ENCODE measurements around the gene CCSER1. TPM values are rescaled to one million over a fixed set of nuclear protein-coding genes. Genes with fewer than 3 reads are reported as not detected.

The CCSER1 gene
- total and polyA plus RNA-seq, 2 donors (not counting 1 experiment from before 2014, with no cell fraction given), result 10.7 to 39.5 TPM

DNA sequence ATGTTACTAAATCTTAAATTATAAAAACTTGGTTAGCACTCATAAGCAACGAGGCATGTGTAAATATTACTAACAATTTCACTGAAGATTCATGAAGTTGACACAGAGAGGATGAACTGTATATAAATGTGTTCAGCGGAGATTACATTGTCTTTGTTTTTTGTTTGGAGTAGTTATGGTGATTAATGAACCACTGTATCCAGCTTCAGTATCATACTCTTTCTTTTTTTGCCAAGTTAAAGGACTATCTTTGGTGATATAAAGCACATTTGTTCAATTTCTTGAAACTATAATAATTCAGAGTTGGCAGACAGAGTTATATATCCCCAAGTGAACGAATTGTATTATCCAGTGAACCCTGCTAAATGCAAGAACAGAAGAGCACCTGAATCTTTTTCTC lies 497.6 kb downstream of the CCSER1 start:
- no peak for ATAC-seq (ENCODE audit: low read depth)
- WGBS (ENCODE audit: insufficient coverage), result no CpG with 5 or more reads among the region's 3 CpGs
- Histone ChIP-seq H3K27ac (ENCODE audit: low read length in 2 of 2) (no peak overlapping the region), H2AFZ (ENCODE audit: insufficient read depth, low read depth, low read length, poor library complexity, severe bottlenecking) (no peak overlapping the region), H3K9ac (ENCODE audit: low read length) (no peak overlapping the region), H3K4me1 (ENCODE audit: control insufficient read depth in 2 of 2, insufficient read depth in 2 of 2, low read length in 2 of 2) (no peaks in the 10 kb centered on the region), H4K20me1 (ENCODE audit: control insufficient read depth, insufficient read depth, low read length, poor library complexity, severe bottlenecking) (no peaks in the 10 kb centered on the region), H3K79me2 (ENCODE audit: control insufficient read depth, insufficient read depth, low read length) (no peaks in the 10 kb centered on the region), H3K4me3 (ENCODE audit: control extremely low read depth in 1 of 5, extremely low read depth in 1 of 5, insufficient read depth in 1 of 5, low read depth in 2 of 5, low read length in 4 of 5) (no peak overlapping the region), H3K4me2 (replicated peaks; ENCODE audit: low read depth, low read length, poor library complexity, severe bottlenecking) (no peak overlapping the region), H3K36me3 (replicated peaks in 1 of 2; ENCODE audit: control extremely low read depth in 1 of 2, control insufficient read depth in 1 of 2, extremely low read depth in 1 of 2, insufficient read depth in 2 of 2, low read length in 1 of 2) (no peaks in the 10 kb centered on the region), H3K9me3 (ENCODE audit: control extremely low read depth in 1 of 3, control insufficient read depth in 2 of 3, insufficient read depth in 1 of 3, low read length in 2 of 3) (no peaks in the 10 kb centered on the region), H3K27me3 (replicated peaks in 1 of 4; ENCODE audit: control extremely low read depth in 1 of 4, control insufficient read depth in 3 of 4, insufficient read depth in 4 of 4, low read length in 3 of 4) (no peaks in the 10 kb centered on the region)
- DNase-seq, result no peak
- TF ChIP-seq EZH2 (IDR thresholded peaks at IDR 0.05; ENCODE audit: borderline replicate concordance, insufficient read depth, low read depth, low read length, poor library complexity, severe bottlenecking) (no peak), CTCF (IDR thresholded peaks at IDR 0.05) (no peak)
- Mint-ChIP-seq H3K4me3 (no peak overlapping the region), H3K4me1 (no peaks in the 10 kb centered on the region), H3K27me3 (no peaks in the 10 kb centered on the region), H3K27ac (no peak overlapping the region), H3K9me3 (ENCODE audit: insufficient read depth) (peaks cover 4% of the 10 kb centered on the region)
- intact Hi-C loops (cut with micrococcal nuclease), result no loop called here
- ChIA-PET POLR2A (no interaction called here), CTCF (no interaction called here)

- POLR2A ChIA-PET, result no interaction called here
- Mint-ChIP-seq H3K27ac (no peak overlapping the region), H3K9me3 (ENCODE audit: insufficient read depth) (no peaks in the 10 kb centered on the region)
These were observed 514.8 kb downstream of the CCSER1 start for GRCh38 chr4:90641861-90642599.

More at GRCh38 chr4:90641861-90642599, 514.8 kb downstream of the CCSER1 start:
- H3K79me2 ChIP-seq (ENCODE audit: control insufficient read depth, insufficient read depth, low read length), result no peaks in the 10 kb centered on the region
- H3K4me1 ChIP-seq (ENCODE audit: control insufficient read depth in 2 of 2, insufficient read depth in 2 of 2, low read length in 2 of 2), result no peaks in the 10 kb centered on the region
- intact Hi-C loops (cut with micrococcal nuclease), result no loop called here
- H3K27me3 Mint-ChIP-seq, result no peaks in the 10 kb centered on the region
- no peak overlapping the region for H3K27ac ChIP-seq (ENCODE audit: low read length in 2 of 2)
- no peak overlapping the region for H3K4me2 ChIP-seq (replicated peaks; ENCODE audit: low read depth, low read length, poor library complexity, severe bottlenecking)
- no peaks in the 10 kb centered on the region for H3K4me1 Mint-ChIP-seq
- DNase-seq, result no peak
- H3K4me3 Mint-ChIP-seq, result no peak overlapping the region
- no peak for ATAC-seq (ENCODE audit: low read depth)
- 100% methylated on average over 3 of the region's 7 CpGs for WGBS (ENCODE audit: insufficient coverage)
- TF ChIP-seq CTCF (IDR thresholded peaks at IDR 0.05) (no peak), EZH2 (IDR thresholded peaks at IDR 0.05; ENCODE audit: borderline replicate concordance, insufficient read depth, low read depth, low read length, poor library complexity, severe bottlenecking) (no peak)
- no peaks in the 10 kb centered on the region for H3K36me3 ChIP-seq (replicated peaks in 1 of 2; ENCODE audit: control extremely low read depth in 1 of 2, control insufficient read depth in 1 of 2, extremely low read depth in 1 of 2, insufficient read depth in 2 of 2, low read length in 1 of 2)
- H3K27me3 ChIP-seq (replicated peaks in 1 of 4; ENCODE audit: control extremely low read depth in 1 of 4, control insufficient read depth in 3 of 4, insufficient read depth in 4 of 4, low read length in 3 of 4), result no peaks in the 10 kb centered on the region
- H2AFZ ChIP-seq (ENCODE audit: insufficient read depth, low read depth, low read length, poor library complexity, severe bottlenecking), result no peak overlapping the region
- CTCF ChIA-PET, result no interaction called here
- no peak overlapping the region for H3K9ac ChIP-seq (ENCODE audit: low read length)
- no peaks in the 10 kb centered on the region for H4K20me1 ChIP-seq (ENCODE audit: control insufficient read depth, insufficient read depth, low read length, poor library complexity, severe bottlenecking)
- H3K9me3 ChIP-seq (ENCODE audit: control extremely low read depth in 1 of 3, control insufficient read depth in 2 of 3, insufficient read depth in 1 of 3, low read length in 2 of 3), result no peaks in the 10 kb centered on the region
- no peak overlapping the region for H3K4me3 ChIP-seq (ENCODE audit: control extremely low read depth in 1 of 5, extremely low read depth in 1 of 5, insufficient read depth in 1 of 5, low read depth in 2 of 5, low read length in 4 of 5)

All from B cell (primary cell).